H9 (cell line): ENCODE results near the gene LUZP2. TPM values are rescaled to one million over a fixed set of nuclear protein-coding genes. Genes with fewer than 3 reads are reported as not detected.

Source experiments
- DNase-seq: peaks from one replicate; pipeline ENCODE4 v3.0.0-alpha.2; 2017
- H2AFZ ChIP-seq: one replicate; pipeline ENCODE4 v1.6.1; 2013; ENCODE audit warnings: mild to moderate bottlenecking, low read length, control low read depth, moderate library complexity
- H2AK5ac ChIP-seq: 2 replicates; pipeline ENCODE4 v1.6.1; 2013; ENCODE audit warnings: low read length, control low read depth, mixed read lengths; ENCODE audit not compliant: insufficient read length
- H2BK120ac ChIP-seq: one replicate; pipeline ENCODE4 v1.6.1; 2013; ENCODE audit warnings: low read depth, mild to moderate bottlenecking, low read length, control low read depth, inconsistent platforms; ENCODE audit not compliant: poor library complexity, severe bottlenecking
- H2BK12ac ChIP-seq: 2 replicates; pipeline ENCODE4 v1.6.1; 2013; ENCODE audit warnings: low read length, control low read depth, mixed read lengths, low read depth; ENCODE audit not compliant: insufficient read length
- H2BK15ac ChIP-seq: 2 replicates; pipeline ENCODE4 v1.6.1; 2013; ENCODE audit warnings: low read depth, low read length, control low read depth
- H2BK20ac ChIP-seq: one replicate; pipeline ENCODE4 v1.6.1; 2013; ENCODE audit warnings: low read depth, mild to moderate bottlenecking, low read length, control low read depth, inconsistent platforms; ENCODE audit not compliant: poor library complexity, severe bottlenecking
- H2BK5ac ChIP-seq: 2 replicates; pipeline ENCODE4 v1.6.1; 2013; ENCODE audit warnings: low read length, control low read depth, mixed read lengths; ENCODE audit not compliant: insufficient read length
- H3K14ac ChIP-seq: 2 replicates; pipeline ENCODE4 v1.6.1; 2013; ENCODE audit warnings: low read length, control low read depth; ENCODE audit not compliant: insufficient read depth
- H3K18ac ChIP-seq: 2 replicates; pipeline ENCODE4 v1.6.1; 2013; ENCODE audit warnings: low read depth, mild to moderate bottlenecking, mixed read lengths, low read length, control low read depth; ENCODE audit not compliant: insufficient read length
- H3K23ac ChIP-seq: 2 replicates; pipeline ENCODE4 v1.6.1; 2013; ENCODE audit warnings: low read length, control low read depth, mixed read lengths, low read depth; ENCODE audit not compliant: insufficient read length
- H3K23me2 ChIP-seq: 2 replicates; pipeline ENCODE4 v1.6.1; 2013; ENCODE audit warnings: low read depth, mild to moderate bottlenecking, mixed read lengths, low read length, control low read depth; ENCODE audit not compliant: insufficient read length, poor library complexity, severe bottlenecking
- H3K27ac ChIP-seq: 2 replicates; pipeline ENCODE4 v1.5.1; 2013; ENCODE audit warnings: low read length, control low read depth, mixed read lengths, low read depth; ENCODE audit not compliant: insufficient read length
- H3K27me3 ChIP-seq: 2 replicates; pipeline ENCODE4 v1.6.1; 2013; ENCODE audit warnings: low read length, control low read depth, inconsistent platforms; ENCODE audit not compliant: insufficient read depth
- H3K4ac ChIP-seq: 2 replicates; pipeline ENCODE4 v1.6.1; 2013; ENCODE audit warnings: low read depth, mild to moderate bottlenecking, control low read depth, inconsistent platforms, low read length, moderate library complexity
- H3K4me1 ChIP-seq: 2 replicates; pipeline ENCODE4 v1.6.1; 2013; ENCODE audit warnings: low read length, control low read depth, inconsistent platforms; ENCODE audit not compliant: insufficient read depth
- H3K4me2 ChIP-seq: 2 replicates; pipeline ENCODE4 v1.6.1; 2013; ENCODE audit warnings: low read length, control low read depth, mixed read lengths; ENCODE audit not compliant: insufficient read length, insufficient read depth
- H3K56ac ChIP-seq: 2 replicates; pipeline ENCODE4 v1.6.1; 2013; ENCODE audit warnings: low read depth, mild to moderate bottlenecking, mixed read lengths, low read length, control low read depth; ENCODE audit not compliant: insufficient read length
- H3K79me1 ChIP-seq: 2 replicates; pipeline ENCODE4 v1.6.1; 2013; ENCODE audit warnings: low read depth, mild to moderate bottlenecking, moderate library complexity, low read length, control low read depth, inconsistent platforms; ENCODE audit not compliant: insufficient read depth, poor library complexity, severe bottlenecking
- H3K79me2 ChIP-seq: 2 replicates; pipeline ENCODE4 v1.6.1; 2013; ENCODE audit warnings: low read length, control low read depth, inconsistent platforms; ENCODE audit not compliant: insufficient read depth
- H3K9ac ChIP-seq: 2 replicates; pipeline ENCODE4 v1.6.1; 2013; ENCODE audit warnings: low read length, control low read depth, mixed read lengths; ENCODE audit not compliant: insufficient read length; ENCODE audit errors: extremely low read depth
- H3K9me3 ChIP-seq: one replicate; pipeline ENCODE4 v1.6.1; 2013; ENCODE audit warnings: low read depth, low read length, inconsistent platforms; ENCODE audit not compliant: control insufficient read depth
- H3T11ph ChIP-seq: one replicate; pipeline ENCODE4 v1.6.1; 2013; ENCODE audit warnings: mild to moderate bottlenecking, low read length, control low read depth, inconsistent platforms
- H4K20me1 ChIP-seq: one replicate; pipeline ENCODE4 v1.6.1; 2013; ENCODE audit not compliant: control insufficient read depth, insufficient read length, insufficient read depth
- H4K5ac ChIP-seq: 2 replicates; pipeline ENCODE4 v1.6.1; 2013; ENCODE audit warnings: low read depth, mild to moderate bottlenecking, mixed read lengths, low read length, control low read depth; ENCODE audit not compliant: insufficient read length
- H4K8ac ChIP-seq: replicated peaks from 2 replicates; pipeline ENCODE4 v1.6.1; 2013; ENCODE audit warnings: low read length, control low read depth, mixed read lengths, low read depth; ENCODE audit not compliant: insufficient read length
- H4K91ac ChIP-seq: 2 replicates; pipeline ENCODE4 v1.6.1; 2013; ENCODE audit warnings: low read depth, mild to moderate bottlenecking, moderate library complexity, mixed read lengths, low read length, control low read depth; ENCODE audit not compliant: insufficient read length
- H3K27ac Mint-ChIP-seq, 3 experiments: 2 replicates in 2 of 3; 3 replicates in 1 of 3; pipeline ENCODE4 v1.8.0; 2020 to 2021; ENCODE audit warnings: mixed read lengths in 3 of 3, mild to moderate bottlenecking in 1 of 3, moderate library complexity in 1 of 3
- H3K27me3 Mint-ChIP-seq: 2 replicates; pipeline ENCODE4 v1.8.0; 2021; ENCODE audit warnings: low read depth, mild to moderate bottlenecking, moderate library complexity, mixed read lengths
- H3K36me3 Mint-ChIP-seq, 3 experiments: 2 replicates in 2 of 3; 3 replicates in 1 of 3; pipeline ENCODE4 v1.8.0; 2020 to 2021; ENCODE audit warnings: low read depth in 3 of 3, mixed read lengths in 3 of 3; ENCODE audit not compliant: insufficient read depth in 1 of 3
- H3K4me1 Mint-ChIP-seq, 2 experiments: 2 replicates each; pipeline ENCODE4 v1.8.0; 2020; ENCODE audit warnings: mixed read lengths in 2 of 2
- H3K4me3 Mint-ChIP-seq, 2 experiments: 2 replicates in 1 of 2; 3 replicates in 1 of 2; pipeline ENCODE4 v1.8.0; 2020 to 2021; ENCODE audit warnings: mild to moderate bottlenecking in 2 of 2, mixed read lengths in 2 of 2, moderate library complexity in 1 of 2
- H3K9me3 Mint-ChIP-seq, 2 experiments: 2 replicates in 1 of 2; 3 replicates in 1 of 2; pipeline ENCODE4 v1.8.0; 2020; ENCODE audit warnings: mild to moderate bottlenecking in 2 of 2, mixed read lengths in 2 of 2, moderate library complexity in 1 of 2
- CTCF ChIP-seq: fragments of 200-600 bp; sonication (generic); conservative IDR thresholded peaks from 3 replicates; pipeline ENCODE4 v1.8.0; 2021; ENCODE audit warnings: antibody characterized with exemption, mild to moderate bottlenecking
- WGBS: extraction: QIAGEN DNeasy Blood & Tissue Kit; methylation state at CpG from one replicate; pipeline ENCODE4 v1.1.7; 2013; ENCODE audit warnings: missing lambda C conversion rate, low lambda C conversion rate, mixed read lengths; ENCODE audit not compliant: insufficient read length; ENCODE audit errors: extremely low coverage; 5-methylcytosine and 5-hydroxymethylcytosine counted together
- total RNA-seq: library from RNA; stranded (reverse); gene quantifications from 2 replicates; pipeline ENCODE4 v1.2.1, GENCODE V29; 2021

Gene LUZP2
- total RNA-seq, 1 experiment from 2014 or later, result 25.4 TPM

- DNase-seq, result no peak
- Histone ChIP-seq H3K23me2 (no peaks in the 10 kb centered on the region), H3K79me1 (no peaks in the 10 kb centered on the region), H3K4ac (no peak overlapping the region), H3K9me3 (no peaks in the 10 kb centered on the region), H3K4me1 (no peaks in the 10 kb centered on the region), H3K4me2 (no peak overlapping the region), H3K18ac (no peak overlapping the region), H3K23ac (no peak overlapping the region), H4K91ac (no peak overlapping the region), H4K8ac (no peak overlapping the region), H2BK5ac (no peak overlapping the region), H3K56ac (no peak overlapping the region), H4K20me1 (no peaks in the 10 kb centered on the region), H4K5ac (no peak overlapping the region), H3K9ac (no peak overlapping the region), H2AFZ (no peak overlapping the region), H2BK15ac (no peak overlapping the region), H3K79me2 (no peaks in the 10 kb centered on the region), H3K14ac (no peak overlapping the region), H3K27ac (no peak overlapping the region), H3K27me3 (no peaks in the 10 kb centered on the region), H3T11ph (no peak overlapping the region), H2BK120ac (no peak overlapping the region), H2BK12ac (no peak overlapping the region), H2AK5ac (no peak overlapping the region), H2BK20ac (no peak overlapping the region)
- Mint-ChIP-seq H3K4me1 (no peaks in the 10 kb centered on the region), H3K36me3 (peaks cover 3 to 19% (median 10%) of the 10 kb centered on the region in 3 experiments; a peak in 6 of 7 replicates), H3K27me3 (no peaks in the 10 kb centered on the region), H3K27ac (no peak overlapping the region), H3K4me3 (no peak overlapping the region), H3K9me3 (peaks cover 3 to 6% of the 10 kb centered on the region in 2 experiments; a peak in 4 of 5 replicates)
- TF ChIP-seq CTCF, result no peak
- no CpG with 5 or more reads among the region's 2 CpGs for WGBS
Measured at GRCh38 chr11:24808173-24808572, 311.3 kb downstream of the LUZP2 start.
